Right lung (tissue), 5 donors: Measurements from ENCODE around the gene PTPRN2. TPM values are rescaled to one million over a fixed set of nuclear protein-coding genes. Genes with fewer than 3 reads are reported as not detected.

Source experiments
- DNase-seq, 2 donors: peaks; one replicate each; pipeline ENCODE4 v3.0.0-alpha.2; 2013
- polyA plus RNA-seq, 5 donors: library from polyadenylated mRNA; unstranded; fragments of 120-200 nt; gene quantifications; one replicate each; pipeline versions ENCODE4 v1.2.1 to v1.2.3, GENCODE V29; 2013; ENCODE audit warnings: inconsistent platforms in 1 of 5, low replicate concordance in 1 of 5; ENCODE audit not compliant: insufficient read length in 5 of 5, insufficient read depth in 1 of 5

PTPRN2 gene
- polyA plus RNA-seq, 5 donors, result 6.2 to 8.1 (median 7.0) TPM

- no peak for DNase-seq
Measured at GRCh38 chr7:157657741-157658740, 929.6 kb downstream of the PTPRN2 start.

GRCh38 chr7:157656195-157656769 lies 931.3 kb downstream of the PTPRN2 start:
- DNase-seq, result no peak

- no peak for DNase-seq
Measured at GRCh38 chr7:157654350-157654749, 933.3 kb downstream of the PTPRN2 start.

DNA sequence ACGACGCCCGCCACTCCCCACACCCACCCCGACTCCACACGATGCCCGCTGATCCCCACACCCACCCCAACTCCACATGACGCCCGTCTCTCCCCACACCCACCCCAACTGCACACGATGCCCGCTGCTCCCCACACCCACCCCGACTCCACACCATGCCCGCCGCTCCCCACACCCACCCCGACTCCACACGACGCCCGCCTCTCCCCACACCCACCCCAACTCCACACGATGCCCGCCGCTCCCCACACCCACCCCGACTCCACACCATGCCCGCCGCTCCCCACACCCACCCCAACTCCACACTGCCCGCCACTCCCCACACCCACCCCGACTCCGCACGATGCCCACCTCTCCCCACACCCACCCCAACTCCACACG lies 933.8 kb downstream of the PTPRN2 start:
- no peak for DNase-seq

DNA sequence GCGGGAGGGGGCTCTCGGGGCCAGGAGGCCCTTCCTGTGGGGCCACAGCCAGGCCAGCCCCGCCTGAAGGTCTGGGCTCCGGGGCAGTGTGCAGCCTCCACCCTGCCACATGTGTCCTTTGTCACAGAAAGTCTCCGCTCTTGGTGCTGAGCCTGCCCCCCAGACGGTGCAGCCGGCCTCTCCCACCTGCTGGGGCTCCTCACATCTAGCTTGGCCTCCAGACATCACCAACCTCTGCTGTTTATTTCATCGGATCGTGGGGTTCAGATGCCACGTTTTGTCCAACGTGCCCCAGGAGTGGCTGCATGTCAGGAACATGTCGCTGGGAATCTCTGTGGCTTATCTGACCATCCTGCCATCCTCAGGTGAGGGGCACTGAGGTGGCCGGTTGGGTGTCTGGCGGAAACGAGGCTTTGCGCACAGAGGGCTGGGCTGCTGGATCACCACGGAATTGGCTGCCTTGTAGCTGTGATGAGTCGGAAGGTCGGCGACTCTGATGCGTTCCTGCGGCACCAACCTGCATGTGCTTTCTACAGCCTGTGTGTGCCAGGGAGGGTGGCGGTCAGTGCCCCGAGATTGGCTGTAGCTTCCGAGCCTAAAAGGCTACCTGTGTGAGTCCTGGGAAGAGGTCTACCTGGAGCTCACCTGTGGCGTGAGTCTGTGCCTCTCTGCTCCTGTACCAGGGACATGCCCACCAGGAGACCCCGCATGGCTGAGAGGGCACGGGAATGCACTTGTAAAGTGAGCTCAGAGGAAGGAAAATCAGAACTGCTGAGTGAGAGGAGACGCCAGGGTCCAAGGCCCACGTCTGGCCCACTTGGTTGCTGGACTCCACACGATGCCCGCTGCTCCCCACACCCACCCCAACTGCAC lies 934.4 kb downstream of the PTPRN2 start:
- DNase-seq, result no peak

DNA sequence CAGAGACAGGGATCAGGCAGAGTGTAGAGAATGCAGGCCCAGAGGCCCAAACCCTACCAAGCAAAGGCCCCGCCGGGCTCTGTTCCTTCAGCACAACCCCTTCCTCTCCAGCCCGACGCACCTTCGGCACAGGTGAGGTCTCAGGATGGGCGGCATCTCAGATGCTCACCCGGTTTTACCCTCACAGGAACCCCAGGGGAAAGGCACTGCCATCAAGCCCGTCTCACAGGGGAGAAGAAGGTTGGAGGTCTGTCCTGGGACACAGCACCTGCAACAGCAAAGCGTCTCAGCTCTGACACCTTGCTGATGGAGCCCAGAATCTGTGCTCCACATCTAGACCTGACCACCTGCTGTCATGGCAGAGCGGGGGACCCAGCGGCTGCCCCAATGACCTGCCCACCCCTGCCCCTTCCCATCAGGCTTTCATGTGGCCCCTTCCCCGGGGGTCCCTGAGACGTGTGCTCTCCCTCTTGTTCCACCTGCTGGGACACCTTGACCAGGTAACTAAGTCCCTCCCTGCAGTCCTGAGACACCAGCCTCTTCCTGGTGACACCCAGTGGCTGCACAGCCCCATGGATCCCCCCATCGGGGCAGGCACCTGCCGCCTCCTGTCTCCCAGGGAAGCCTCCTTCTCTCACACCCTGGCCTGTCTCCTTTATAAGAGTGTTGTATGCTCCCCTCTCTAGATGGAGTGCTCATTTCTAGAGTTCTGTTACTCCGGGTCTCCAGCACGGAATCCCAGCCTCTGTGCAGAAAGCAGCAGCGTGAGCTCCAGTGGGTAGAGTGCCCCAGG lies 935.3 kb downstream of the PTPRN2 start:
- no peak for DNase-seq

GRCh38 chr7:157651366-157652160 lies 936.1 kb downstream of the PTPRN2 start:
- DNase-seq, result no peak

DNA sequence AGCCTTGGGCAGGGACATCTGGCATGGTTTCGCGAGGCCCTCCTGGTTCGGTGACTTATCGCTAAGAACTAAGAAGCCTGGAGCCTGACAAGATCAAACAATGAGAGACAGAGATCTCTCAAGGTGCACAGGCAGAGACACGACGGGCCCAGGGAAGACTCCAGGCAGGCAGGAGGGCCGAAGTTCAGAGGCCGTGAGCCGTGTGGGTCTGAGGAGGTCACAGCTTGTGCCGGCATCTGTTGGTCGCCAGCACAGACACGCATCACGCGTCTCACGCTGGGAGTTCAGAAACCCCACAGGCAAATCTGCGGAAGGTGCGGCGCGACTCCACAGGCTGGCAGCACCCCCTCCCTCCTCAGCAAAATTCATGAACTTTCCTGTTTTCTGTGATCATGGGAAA lies 936.8 kb downstream of the PTPRN2 start:
- DNase-seq, result no peak

DNA sequence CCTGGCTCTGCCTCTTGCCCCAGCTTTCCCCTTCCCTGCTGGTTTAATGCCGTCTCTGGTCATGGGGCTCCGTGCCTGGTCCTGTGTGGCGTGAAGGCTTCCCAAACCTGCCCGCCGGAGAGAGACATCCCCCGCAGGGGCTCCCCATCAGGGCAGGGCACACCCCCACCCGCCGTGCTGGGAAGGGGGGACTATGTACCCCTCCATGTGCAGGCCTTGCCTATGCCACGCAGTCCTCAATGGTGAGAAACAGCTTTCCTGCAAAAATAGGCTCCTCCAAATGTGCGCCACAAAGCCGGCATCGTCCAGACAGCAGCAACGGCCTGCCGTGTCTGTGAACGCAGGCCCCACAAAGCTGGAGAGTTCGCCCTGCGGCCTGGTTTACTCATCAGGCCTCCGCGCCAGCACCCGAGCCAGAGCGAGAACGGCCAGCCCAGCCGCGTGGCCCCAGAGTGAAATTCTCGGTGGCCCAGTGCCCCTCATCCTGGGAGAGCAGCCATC lies 937.4 kb downstream of the PTPRN2 start:
- no peak for DNase-seq

GRCh38 chr7:157646551-157646950 lies 941.1 kb downstream of the PTPRN2 start:
- no peak for DNase-seq

DNA sequence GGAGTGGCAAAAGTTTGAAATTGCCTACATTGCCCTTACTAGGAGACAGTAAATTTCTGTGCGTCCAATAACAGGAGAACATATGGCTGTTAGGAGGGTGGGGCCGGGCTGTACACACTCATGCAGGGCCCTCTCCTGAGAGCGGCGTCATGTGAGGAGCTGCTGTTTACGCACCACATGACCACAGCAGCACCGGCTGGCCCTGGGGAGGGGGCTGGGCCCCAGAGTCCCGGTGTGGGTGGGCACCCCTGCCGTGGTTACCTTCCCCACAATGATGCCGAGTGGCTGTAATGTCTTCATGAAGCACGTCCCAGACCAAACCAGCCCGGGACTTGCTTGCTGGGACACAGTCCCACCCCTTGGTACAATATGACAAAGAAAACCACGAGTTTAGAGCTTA lies 942.1 kb downstream of the PTPRN2 start:
- no peak for DNase-seq

- DNase-seq, result no peak
Measured at GRCh38 chr7:157644946-157645345, 942.7 kb downstream of the PTPRN2 start.

GRCh38 chr7:157643525-157643970 lies 944.1 kb downstream of the PTPRN2 start:
- DNase-seq, result no peak

DNA sequence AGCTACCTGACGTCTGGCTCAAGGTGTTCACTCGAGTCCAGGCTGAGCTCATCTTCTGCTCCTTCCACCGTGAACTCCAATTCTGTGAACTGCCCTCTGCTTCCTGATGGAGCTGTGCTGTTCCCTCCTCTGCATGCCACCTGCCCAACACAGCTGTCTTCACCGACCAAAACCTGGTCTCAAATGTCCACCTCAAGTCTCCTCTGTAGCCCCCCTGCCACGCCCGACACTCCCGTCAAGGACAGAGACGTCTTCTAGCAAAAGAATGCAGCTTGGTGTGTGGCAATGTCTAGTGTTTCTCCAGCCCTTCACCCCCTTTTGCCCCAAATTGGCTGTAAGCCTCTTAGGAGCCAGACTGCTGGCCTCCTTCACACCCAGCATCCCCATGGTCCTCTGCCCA lies 945.8 kb downstream of the PTPRN2 start:
- DNase-seq, result no peak

DNA sequence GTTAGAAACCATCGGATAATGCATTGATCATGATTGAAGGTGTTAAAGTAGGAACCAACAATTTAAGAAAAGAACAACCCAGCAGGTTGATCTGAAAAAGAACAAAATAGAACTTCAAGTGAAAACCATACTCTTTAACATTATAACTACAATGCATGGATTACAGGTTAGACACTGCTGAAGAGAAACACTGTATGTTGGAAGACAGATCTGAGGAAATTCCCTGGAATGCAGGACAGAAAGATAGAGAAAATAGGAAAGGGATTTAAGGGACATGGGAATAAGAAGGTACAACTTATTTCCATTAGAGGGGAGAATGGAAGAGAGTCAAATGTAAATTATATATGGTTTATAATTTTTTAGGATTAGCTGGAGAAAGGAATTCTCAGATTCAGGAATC lies 947.5 kb downstream of the PTPRN2 start:
- DNase-seq, result no peak

- no peak for DNase-seq
Measured at GRCh38 chr7:157638563-157638962, 949.1 kb downstream of the PTPRN2 start.

DNA sequence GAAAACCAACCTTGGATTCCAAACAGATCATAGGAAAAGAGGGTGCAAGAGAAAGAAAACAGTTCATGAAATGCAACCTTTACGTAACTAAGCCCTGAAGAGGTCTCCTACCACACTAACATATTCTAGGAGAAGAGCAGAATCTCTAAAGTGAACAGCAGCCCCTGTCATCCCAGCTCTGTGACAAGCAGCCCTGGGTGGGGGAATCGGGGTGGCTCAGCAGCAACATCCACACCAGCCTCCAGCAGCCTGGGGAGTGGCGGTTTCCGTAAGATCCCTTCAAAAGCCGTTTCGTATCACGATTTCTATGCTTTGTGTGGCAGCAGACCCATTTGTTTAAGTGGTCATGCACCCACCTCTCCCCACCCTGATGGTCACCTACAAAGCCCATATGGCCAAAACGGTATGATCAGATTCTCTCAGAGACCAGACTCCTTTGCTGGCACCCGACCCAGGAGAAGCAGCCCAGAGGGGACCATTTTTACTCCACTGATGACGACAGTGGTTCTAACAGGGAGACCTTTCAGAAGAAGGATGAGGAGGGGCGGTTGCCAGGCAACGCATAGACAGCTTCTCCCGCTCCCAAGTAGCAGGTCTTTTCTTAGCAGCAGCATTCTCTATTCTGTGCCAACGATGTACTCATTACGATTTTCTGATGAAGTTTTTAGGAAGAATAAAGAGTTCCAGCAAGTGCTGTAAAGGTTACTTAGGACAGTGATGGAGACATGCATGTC lies 950.2 kb downstream of the PTPRN2 start:
- DNase-seq, result no peak

- DNase-seq, result no peak
Measured at GRCh38 chr7:157635669-157636068, 952.0 kb downstream of the PTPRN2 start.

DNA sequence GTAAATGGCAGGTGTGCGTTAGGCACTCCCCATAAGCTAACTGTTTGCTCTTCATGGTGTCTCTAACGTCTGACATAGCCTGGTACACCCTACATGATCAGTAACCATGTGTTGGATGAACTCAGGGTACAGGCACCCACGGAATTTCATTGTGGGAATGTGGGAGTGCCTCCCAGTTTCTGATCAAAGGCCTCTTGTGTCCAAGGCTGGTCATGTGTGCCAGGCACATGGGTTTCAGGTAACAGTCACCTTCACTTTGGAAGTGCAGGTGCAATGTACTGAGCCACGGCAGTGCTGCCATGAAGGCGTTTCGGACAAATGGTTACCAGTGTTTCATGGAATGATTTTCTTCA lies 952.5 kb downstream of the PTPRN2 start:
- DNase-seq, result no peak
